ENCODE data around the gene MAP3K1. TPM values are rescaled to one million over a fixed set of nuclear protein-coding genes. Genes with fewer than 3 reads are reported as not detected.
"Not testable (repeated sequence)": the region's sequence is repeated elsewhere in the genome, so short reads cannot be mapped to it uniquely, and the experiment has no call there.

The MAP3K1 gene
- total RNA-seq, 3 donors from 2014 or later: 11.1 to 12.2 (median 11.5) TPM

GRCh38 chr5:56817263-56818014 is 2.1 kb downstream of the MAP3K1 start:
- peaks cover 17% of the 10 kb centered on the region for H3K4me1 ChIP-seq (ENCODE audit: low read depth)
- H3K36me3 ChIP-seq (ENCODE audit: low read depth): no peaks in the 10 kb centered on the region
- intact Hi-C loops (cut with DNase I, micrococcal nuclease): no loop called here
- ATAC-seq: no peak
- TF ChIP-seq CTCF (IDR thresholded peaks at IDR 0.05): no peak
- DNase-seq: no peak
- H3K9me3 ChIP-seq: no peaks in the 10 kb centered on the region
- H3K4me3 ChIP-seq: no peak overlapping the region

- DNase-seq (no peak), ATAC-seq (no peak)
- intact Hi-C loops (cut with DNase I, micrococcal nuclease): no loop called here
- no peak for TF ChIP-seq CTCF (IDR thresholded peaks at IDR 0.05)
- no peak overlapping the region for H3K4me3 ChIP-seq
- no peaks in the 10 kb centered on the region for H3K36me3 ChIP-seq (ENCODE audit: low read depth)
- peaks cover 17% of the 10 kb centered on the region for H3K4me1 ChIP-seq (ENCODE audit: low read depth)
- H3K9me3 ChIP-seq: no peaks in the 10 kb centered on the region
Measured at GRCh38 chr5:56818450-56819037, 3.2 kb downstream of the MAP3K1 start.

GRCh38 chr5:56819060-56819881 is 3.9 kb downstream of the MAP3K1 start:
- H3K4me1 ChIP-seq (ENCODE audit: low read depth): peaks cover 17% of the 10 kb centered on the region
- ATAC-seq (no peak), DNase-seq (no peak)
- no peak overlapping the region for H3K4me3 ChIP-seq
- H3K9me3 ChIP-seq: no peaks in the 10 kb centered on the region
- TF ChIP-seq CTCF (IDR thresholded peaks at IDR 0.05): no peak
- no peaks in the 10 kb centered on the region for H3K36me3 ChIP-seq (ENCODE audit: low read depth)
- intact Hi-C loops (cut with DNase I, micrococcal nuclease): no loop called here

- DNase-seq; intact Hi-C loops (cut with DNase I, micrococcal nuclease); H3K4me3 ChIP-seq; ATAC-seq; H3K36me3 ChIP-seq (ENCODE audit: low read depth); H3K9me3 ChIP-seq: not testable (repeated sequence)
- peaks cover 17% of the 10 kb centered on the region for H3K4me1 ChIP-seq (ENCODE audit: low read depth)
Measured at GRCh38 chr5:56821868-56822267, 6.5 kb downstream of the MAP3K1 start.

- Histone ChIP-seq H3K9me3 (no peaks in the 10 kb centered on the region), H3K36me3 (ENCODE audit: low read depth) (no peaks in the 10 kb centered on the region), H3K4me3 (no peak overlapping the region), H3K4me1 (ENCODE audit: low read depth) (peaks cover 8% of the 10 kb centered on the region)
- intact Hi-C loops (cut with DNase I, micrococcal nuclease): no loop called here
- no peak for TF ChIP-seq CTCF (IDR thresholded peaks at IDR 0.05)
- DNase-seq (no peak), ATAC-seq (peak; percentile 23)
Measured at GRCh38 chr5:56822981-56823380, 7.6 kb downstream of the MAP3K1 start.

- no peak for ATAC-seq
- H3K4me1 ChIP-seq (ENCODE audit: low read depth): peaks cover 1% of the 10 kb centered on the region
Measured at GRCh38 chr5:56824019-56824418, 8.7 kb downstream of the MAP3K1 start.

More at GRCh38 chr5:56824019-56824418, 8.7 kb downstream of the MAP3K1 start:
- Histone ChIP-seq H3K36me3 (ENCODE audit: low read depth) (no peaks in the 10 kb centered on the region), H3K4me3 (no peak overlapping the region), H3K9me3 (no peaks in the 10 kb centered on the region)
- no peak for DNase-seq
- TF ChIP-seq CTCF (IDR thresholded peaks at IDR 0.05): no peak
- intact Hi-C loops (cut with DNase I, micrococcal nuclease): no loop called here
